IMR-90 (cell line): ENCODE measurements around the gene RGL1.

Experiments
- BHLHE40 ChIP-seq: fragments of 150-350 bp; IDR thresholded peaks from 2 replicates; pipeline ENCODE4 v1.6.1; 2016; ENCODE audit warnings: mild to moderate bottlenecking, low read depth, low read length
- CEBPB ChIP-seq: IDR thresholded peaks from 2 replicates; pipeline ENCODE4 v1.6.1; 2012; ENCODE audit warnings: low read depth, low read length, improper control_type of control experiment
- MAFK ChIP-seq: IDR thresholded peaks from 2 replicates; pipeline ENCODE4 v1.6.1; 2012; ENCODE audit warnings: low read depth, low read length, improper control_type of control experiment
- MAZ ChIP-seq: IDR thresholded peaks from 2 replicates; pipeline ENCODE4 v1.6.1; 2012; ENCODE audit warnings: low read depth, mild to moderate bottlenecking, low read length, improper control_type of control experiment, moderate library complexity, borderline replicate concordance
- NFE2L2 ChIP-seq: fragments of 150-350 bp; IDR thresholded peaks from 2 replicates; pipeline ENCODE4 v1.6.1; 2016; ENCODE audit warnings: low read depth, mild to moderate bottlenecking, low read length
- POLR2A ChIP-seq: IDR thresholded peaks from 2 replicates; pipeline ENCODE4 v1.6.1; 2012; ENCODE audit warnings: mild to moderate bottlenecking, low read depth, low read length
- RAD21 ChIP-seq: IDR thresholded peaks from 2 replicates; pipeline ENCODE4 v1.6.1; 2012; ENCODE audit warnings: low read length, improper control_type of control experiment
- SMC3 ChIP-seq: fragments of 150-350 bp; IDR thresholded peaks from 2 replicates; pipeline ENCODE4 v1.6.1; 2016; ENCODE audit warnings: low read depth, mild to moderate bottlenecking, antibody characterized with exemption, low read length, moderate library complexity
- TF ChIP-seq, protein P1 (sequence below): conservative IDR thresholded peaks from 2 replicates; pipeline ENCODE4 v1.5.1; 2012; ENCODE audit warnings: mild to moderate bottlenecking, low read depth, low read length, improper control_type of control experiment
- TF ChIP-seq, protein P2 (sequence below): fragments of 150-350 bp; IDR thresholded peaks from 2 replicates; pipeline ENCODE4 v1.6.1; 2017; ENCODE audit warnings: mild to moderate bottlenecking, antibody characterized with exemption, low read length, low read depth

DNA sequence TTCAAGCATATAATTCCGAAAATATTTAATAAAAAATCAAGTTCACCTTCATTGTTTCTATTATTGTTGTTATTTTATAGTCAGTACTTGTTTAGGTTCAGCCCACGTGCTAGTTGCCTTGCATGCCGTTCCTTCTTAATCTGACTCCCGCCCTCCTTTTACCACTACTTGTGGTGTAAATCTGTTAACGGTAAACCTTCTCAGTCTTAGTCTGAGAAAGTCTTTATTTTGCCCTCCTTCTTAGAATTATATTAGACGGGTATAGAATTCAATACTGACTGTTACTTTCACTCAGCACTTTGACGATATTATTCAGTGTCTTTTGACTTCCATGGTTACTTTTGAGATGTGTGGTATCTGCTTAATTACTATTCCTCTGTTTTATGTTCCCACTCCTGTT, 104.8 kb downstream of the RGL1 start:
- TF ChIP-seq, protein P1, sequence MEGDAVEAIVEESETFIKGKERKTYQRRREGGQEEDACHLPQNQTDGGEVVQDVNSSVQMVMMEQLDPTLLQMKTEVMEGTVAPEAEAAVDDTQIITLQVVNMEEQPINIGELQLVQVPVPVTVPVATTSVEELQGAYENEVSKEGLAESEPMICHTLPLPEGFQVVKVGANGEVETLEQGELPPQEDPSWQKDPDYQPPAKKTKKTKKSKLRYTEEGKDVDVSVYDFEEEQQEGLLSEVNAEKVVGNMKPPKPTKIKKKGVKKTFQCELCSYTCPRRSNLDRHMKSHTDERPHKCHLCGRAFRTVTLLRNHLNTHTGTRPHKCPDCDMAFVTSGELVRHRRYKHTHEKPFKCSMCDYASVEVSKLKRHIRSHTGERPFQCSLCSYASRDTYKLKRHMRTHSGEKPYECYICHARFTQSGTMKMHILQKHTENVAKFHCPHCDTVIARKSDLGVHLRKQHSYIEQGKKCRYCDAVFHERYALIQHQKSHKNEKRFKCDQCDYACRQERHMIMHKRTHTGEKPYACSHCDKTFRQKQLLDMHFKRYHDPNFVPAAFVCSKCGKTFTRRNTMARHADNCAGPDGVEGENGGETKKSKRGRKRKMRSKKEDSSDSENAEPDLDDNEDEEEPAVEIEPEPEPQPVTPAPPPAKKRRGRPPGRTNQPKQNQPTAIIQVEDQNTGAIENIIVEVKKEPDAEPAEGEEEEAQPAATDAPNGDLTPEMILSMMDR: no peak
- TF ChIP-seq BHLHE40: no peak
- no peak for TF ChIP-seq POLR2A
- no peak for TF ChIP-seq SMC3
- no peak for TF ChIP-seq MAFK
- TF ChIP-seq CEBPB: no peak
- no peak for TF ChIP-seq RAD21
- TF ChIP-seq NFE2L2: no peak
- TF ChIP-seq, protein P2, sequence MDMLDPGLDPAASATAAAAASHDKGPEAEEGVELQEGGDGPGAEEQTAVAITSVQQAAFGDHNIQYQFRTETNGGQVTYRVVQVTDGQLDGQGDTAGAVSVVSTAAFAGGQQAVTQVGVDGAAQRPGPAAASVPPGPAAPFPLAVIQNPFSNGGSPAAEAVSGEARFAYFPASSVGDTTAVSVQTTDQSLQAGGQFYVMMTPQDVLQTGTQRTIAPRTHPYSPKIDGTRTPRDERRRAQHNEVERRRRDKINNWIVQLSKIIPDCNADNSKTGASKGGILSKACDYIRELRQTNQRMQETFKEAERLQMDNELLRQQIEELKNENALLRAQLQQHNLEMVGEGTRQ: no peak
- TF ChIP-seq MAZ: no peak
